Activated T-helper 1 cell treated with Interleukin-2 at 50 U/mL for 16 hours (primary cell): ENCODE measurements around the gene SNORC.

Experiments
- DNase-seq: peaks from one replicate; pipeline ENCODE4 v3.0.0-alpha.2; 2020; ENCODE audit warnings: low read depth

Gene SNORC

GRCh38 chr2:232926431-232926939 lies 56.4 kb downstream of the SNORC start:
- no peak for DNase-seq

GRCh38 chr2:232927032-232927792 lies 57.1 kb downstream of the SNORC start:
- no peak for DNase-seq

GRCh38 chr2:232927793-232928550 lies 57.9 kb downstream of the SNORC start:
- DNase-seq: no peak
